GM10248 (cell line): ENCODE data around the gene ULK1.

ENCODE experiments used
- CTCF ChIA-PET: fragments of 300-600 bp; sonication (Branson Sonifier 250); formaldehyde crosslinking; extraction: SDS; loops from one replicate; lab custom pipeline; 2021; ENCODE audit warnings: antibody characterized with exemption; lab: Yijun Ruan, JAX
- POLR2A ChIA-PET: fragments of 350-650 bp; sonication (Branson Sonifier 250); formaldehyde crosslinking; extraction: SDS; loops from one replicate; lab custom pipeline; 2020; ENCODE audit warnings: antibody characterized with exemption; lab: Yijun Ruan, JAX
- DNase-seq: peaks from one replicate; pipeline ENCODE4 v3.0.0; 2012; ENCODE audit errors: extremely low spot score
- CTCF ChIP-seq: IDR thresholded peaks from 2 replicates; pipeline ENCODE4 v1.5.1; 2012; ENCODE audit warnings: mild to moderate bottlenecking, low read depth; ENCODE audit errors: extremely low read depth, missing control alignments, control extremely low read depth

The ULK1 gene

DNA sequence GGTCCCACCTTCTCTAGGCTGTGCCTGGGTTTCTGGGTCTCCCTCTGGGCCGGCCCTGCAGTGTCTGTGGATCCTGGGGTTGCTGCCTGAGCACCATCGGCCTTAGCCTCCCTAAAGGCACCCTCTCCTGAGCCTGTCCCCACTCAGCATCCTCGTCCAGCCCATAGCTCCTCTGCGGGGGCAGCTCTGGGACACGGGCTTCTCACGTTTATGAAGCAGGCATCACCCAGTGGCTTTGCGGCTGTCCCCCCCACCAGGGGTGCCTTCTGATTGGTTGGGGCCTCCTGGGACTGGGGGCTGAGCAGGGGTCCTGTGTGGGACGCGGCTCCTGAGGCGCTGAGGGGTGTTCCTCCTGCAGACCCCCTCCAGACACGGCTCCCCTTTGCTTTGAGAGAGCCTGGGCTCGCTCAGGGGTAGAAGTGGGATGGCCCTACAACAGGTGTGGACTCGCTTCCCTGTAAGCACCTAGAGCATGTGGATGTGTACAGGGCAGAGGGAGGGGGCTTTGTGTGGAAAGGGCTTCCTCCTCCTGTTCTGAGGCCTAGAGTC lies 10.7 kb downstream of the ULK1 start:
- DNase-seq = no peak
- ChIA-PET POLR2A (no interaction called here), CTCF (no interaction called here)
- TF ChIP-seq CTCF = no peak

- DNase-seq = no peak
- POLR2A ChIA-PET = no interaction called here
- no peak for TF ChIP-seq CTCF
- CTCF ChIA-PET = no interaction called here
Measured at GRCh38 chr12:131905630-131906091, 11.2 kb downstream of the ULK1 start.

- CTCF ChIA-PET = no interaction called here
Measured at GRCh38 chr12:131907379-131908091, 13.1 kb downstream of the ULK1 start.

GRCh38 chr12:131908092-131909080 lies 14.0 kb downstream of the ULK1 start:
- TF ChIP-seq CTCF = no peak
- POLR2A ChIA-PET = no interaction called here
- CTCF ChIA-PET = no interaction called here
- no peak for DNase-seq

More at GRCh38 chr12:131907379-131908091, 13.1 kb downstream of the ULK1 start:
- POLR2A ChIA-PET = no interaction called here
- no peak for DNase-seq
- no peak for TF ChIP-seq CTCF

GRCh38 chr12:131909081-131909751 lies 14.8 kb downstream of the ULK1 start:
- no peak for TF ChIP-seq CTCF
- POLR2A ChIA-PET = no interaction called here
- CTCF ChIA-PET = interaction anchor here (1.5 kb wide), 1 partner anchor 10 kb away, joined by 3 read pairs; no protein-coding TSS in a partner anchor
- no peak for DNase-seq

- ChIA-PET POLR2A (no interaction called here), CTCF (interaction anchor here (1.5 kb wide), 1 partner anchor 11 kb away, joined by 3 read pairs; no protein-coding TSS in a partner anchor)
- TF ChIP-seq CTCF = no peak
- DNase-seq = no peak
Measured at GRCh38 chr12:131909752-131910219, 15.4 kb downstream of the ULK1 start.
